Measurements from ENCODE around the gene THSD7A. TPM values are rescaled to one million over a fixed set of nuclear protein-coding genes. Genes with fewer than 3 reads are reported as not detected.

THSD7A gene
- total RNA-seq, 1 experiment from 2014 or later = 0.64 TPM

- intact Hi-C loops (cut with micrococcal nuclease; ENCODE audit: unreplicated experiment) = no loop called here
- no peaks in the 10 kb centered on the region for H3K9me3 ChIP-seq (ENCODE audit: low read depth, low read length, poor library complexity, severe bottlenecking)
- TF ChIP-seq CTCF (conservative IDR thresholded peaks at IDR 0.05; ENCODE audit: low read depth, low read length) (no peak), EZH2 (IDR thresholded peaks at IDR 0.05; ENCODE audit: borderline replicate concordance, low read depth, low read length, poor library complexity, severe bottlenecking) (no peak)
- no peak for DNase-seq (ENCODE audit: low spot score)
- ChIA-PET CTCF (no interaction called here), POLR2A (ENCODE audit: low non-redundant PET) (no interaction called here)
- no peaks in the 10 kb centered on the region for H3K27me3 ChIP-seq (replicated peaks; ENCODE audit: insufficient read depth, low read depth, low read length, poor library complexity)
- H3K27ac ChIP-seq (ENCODE audit: low read depth, low read length, poor library complexity, severe bottlenecking) = no peak overlapping the region
- no peaks in the 10 kb centered on the region for H3K36me3 ChIP-seq (ENCODE audit: insufficient read depth, low read length, poor library complexity, severe bottlenecking)
- peaks cover 9% of the 10 kb centered on the region for H3K4me1 ChIP-seq (ENCODE audit: insufficient read depth, low read length, poor library complexity, severe bottlenecking)
- no TSS peak for BruUV-seq (replicated peaks)
- no peak overlapping the region for H3K4me3 ChIP-seq (ENCODE audit: low read depth, low read length, poor library complexity, severe bottlenecking)
Measured at GRCh38 chr7:11737723-11738122, 94.3 kb downstream of the THSD7A start.

- intact Hi-C loops (cut with micrococcal nuclease; ENCODE audit: unreplicated experiment) = no loop called here
- H3K27me3 ChIP-seq (replicated peaks; ENCODE audit: insufficient read depth, low read depth, low read length, poor library complexity) = no peaks in the 10 kb centered on the region
- BruUV-seq (replicated peaks) = no TSS peak
- H3K4me3 ChIP-seq (ENCODE audit: low read depth, low read length, poor library complexity, severe bottlenecking) = no peak overlapping the region
- POLR2A ChIA-PET (ENCODE audit: low non-redundant PET) = no interaction called here
- TF ChIP-seq EZH2 (IDR thresholded peaks at IDR 0.05; ENCODE audit: borderline replicate concordance, low read depth, low read length, poor library complexity, severe bottlenecking) = no peak
- no peak for DNase-seq (ENCODE audit: low spot score)
- no peaks in the 10 kb centered on the region for H3K9me3 ChIP-seq (ENCODE audit: low read depth, low read length, poor library complexity, severe bottlenecking)
- H3K4me1 ChIP-seq (ENCODE audit: insufficient read depth, low read length, poor library complexity, severe bottlenecking) = no peaks in the 10 kb centered on the region
- no peak overlapping the region for H3K27ac ChIP-seq (ENCODE audit: low read depth, low read length, poor library complexity, severe bottlenecking)
- H3K36me3 ChIP-seq (ENCODE audit: insufficient read depth, low read length, poor library complexity, severe bottlenecking) = no peaks in the 10 kb centered on the region
- CTCF ChIA-PET = no interaction called here
Measured at GRCh38 chr7:11732207-11732606, 99.8 kb downstream of the THSD7A start.

- no peak overlapping the region for H3K4me3 ChIP-seq (ENCODE audit: low read depth, low read length, poor library complexity, severe bottlenecking)
- no peaks in the 10 kb centered on the region for H3K36me3 ChIP-seq (ENCODE audit: insufficient read depth, low read length, poor library complexity, severe bottlenecking)
- no peak overlapping the region for H3K27ac ChIP-seq (ENCODE audit: low read depth, low read length, poor library complexity, severe bottlenecking)
- intact Hi-C loops (cut with micrococcal nuclease; ENCODE audit: unreplicated experiment) = no loop called here
- H3K4me1 ChIP-seq (ENCODE audit: insufficient read depth, low read length, poor library complexity, severe bottlenecking) = no peaks in the 10 kb centered on the region
- BruUV-seq (replicated peaks) = no TSS peak
- H3K27me3 ChIP-seq (replicated peaks; ENCODE audit: insufficient read depth, low read depth, low read length, poor library complexity) = no peaks in the 10 kb centered on the region
- TF ChIP-seq EZH2 (IDR thresholded peaks at IDR 0.05; ENCODE audit: borderline replicate concordance, low read depth, low read length, poor library complexity, severe bottlenecking) (no peak), CTCF (conservative IDR thresholded peaks at IDR 0.05; ENCODE audit: low read depth, low read length) (no peak)
- H3K9me3 ChIP-seq (ENCODE audit: low read depth, low read length, poor library complexity, severe bottlenecking) = no peaks in the 10 kb centered on the region
- DNase-seq (ENCODE audit: low spot score) = no peak
- CTCF ChIA-PET = no interaction called here
- POLR2A ChIA-PET (ENCODE audit: low non-redundant PET) = no interaction called here
Measured at GRCh38 chr7:11730725-11731124, 101.3 kb downstream of the THSD7A start.

GRCh38 chr7:11727864-11728263 lies 104.1 kb downstream of the THSD7A start:
- TF ChIP-seq CTCF (conservative IDR thresholded peaks at IDR 0.05; ENCODE audit: low read depth, low read length) = no peak
- CTCF ChIA-PET = no interaction called here

More at GRCh38 chr7:11727864-11728263, 104.1 kb downstream of the THSD7A start:
- Histone ChIP-seq H3K4me1 (ENCODE audit: insufficient read depth, low read length, poor library complexity, severe bottlenecking) (no peaks in the 10 kb centered on the region), H3K4me3 (ENCODE audit: low read depth, low read length, poor library complexity, severe bottlenecking) (no peak overlapping the region), H3K36me3 (ENCODE audit: insufficient read depth, low read length, poor library complexity, severe bottlenecking) (no peaks in the 10 kb centered on the region), H3K9me3 (ENCODE audit: low read depth, low read length, poor library complexity, severe bottlenecking) (no peaks in the 10 kb centered on the region), H3K27me3 (replicated peaks; ENCODE audit: insufficient read depth, low read depth, low read length, poor library complexity) (no peaks in the 10 kb centered on the region), H3K27ac (ENCODE audit: low read depth, low read length, poor library complexity, severe bottlenecking) (no peak overlapping the region)
- intact Hi-C loops (cut with micrococcal nuclease; ENCODE audit: unreplicated experiment) = no loop called here
- POLR2A ChIA-PET (ENCODE audit: low non-redundant PET) = no interaction called here
- no peak for DNase-seq (ENCODE audit: low spot score)
- no TSS peak for BruUV-seq (replicated peaks)
